Ecto neural progenitor cell (in vitro differentiated cells): Measurements from ENCODE around the gene EEIG2.

Source experiments
- DNase-seq: peaks from one replicate; pipeline ENCODE4 v3.0.0-alpha.2; 2018; ENCODE audit warnings: low spot score

EEIG2 gene

DNA sequence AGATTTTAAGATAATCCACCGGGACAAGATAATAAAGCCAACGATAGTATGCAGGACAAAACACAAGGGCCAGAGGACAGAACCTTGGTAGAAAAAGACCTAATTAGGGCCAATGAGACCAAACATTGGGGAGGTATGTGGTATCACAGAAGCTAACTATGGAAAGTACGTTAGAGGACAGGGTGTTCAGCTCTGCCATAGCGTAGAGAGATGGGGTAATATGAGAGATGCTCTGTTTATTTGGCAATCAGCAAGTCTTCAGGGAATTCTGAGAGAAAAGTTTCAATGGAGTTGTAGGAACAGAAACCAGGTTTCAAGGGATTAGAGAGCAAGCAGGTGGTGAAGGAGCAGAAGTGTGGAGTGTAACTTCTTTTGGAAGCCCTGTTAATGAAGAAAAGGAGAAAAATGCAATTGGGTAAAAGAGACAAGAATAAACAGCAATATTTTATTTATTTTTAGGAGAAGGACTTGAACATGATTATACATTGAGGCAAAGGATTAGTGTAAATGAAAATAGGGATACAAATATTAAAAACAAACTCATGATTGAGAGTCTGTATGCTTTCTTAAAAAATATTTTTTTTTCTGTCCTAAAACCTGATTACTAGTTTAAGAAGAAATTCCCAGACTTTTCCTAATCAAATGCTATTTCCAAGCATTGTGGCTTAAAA is 24.0 kb downstream of the EEIG2 start:
- no peak for DNase-seq

DNA sequence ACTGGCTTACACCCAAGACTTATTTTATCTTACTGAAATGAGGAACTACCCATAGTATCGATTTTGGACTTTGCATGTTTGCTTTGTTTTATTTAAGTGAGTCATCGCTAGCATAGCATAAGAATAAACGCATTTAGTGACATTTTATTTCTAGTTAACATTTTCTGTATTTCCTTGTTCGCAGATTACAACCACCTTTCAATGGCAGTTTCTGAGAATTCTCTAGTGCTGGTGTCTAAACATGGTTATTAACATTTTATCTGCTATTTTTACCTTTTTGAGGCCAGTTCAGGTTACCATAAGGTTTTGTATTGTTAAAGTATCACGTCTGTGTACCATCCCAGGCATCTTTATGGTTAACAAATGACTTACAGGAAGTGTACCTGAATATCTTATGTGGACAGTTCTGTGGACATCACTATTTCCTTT is 24.5 kb downstream of the EEIG2 start:
- DNase-seq, result no peak

- DNase-seq, result no peak
These were observed 25.4 kb downstream of the EEIG2 start for GRCh38 chr1:108585313-108585712.

GRCh38 chr1:108590441-108590840 is 30.5 kb downstream of the EEIG2 start:
- DNase-seq, result no peak

DNA sequence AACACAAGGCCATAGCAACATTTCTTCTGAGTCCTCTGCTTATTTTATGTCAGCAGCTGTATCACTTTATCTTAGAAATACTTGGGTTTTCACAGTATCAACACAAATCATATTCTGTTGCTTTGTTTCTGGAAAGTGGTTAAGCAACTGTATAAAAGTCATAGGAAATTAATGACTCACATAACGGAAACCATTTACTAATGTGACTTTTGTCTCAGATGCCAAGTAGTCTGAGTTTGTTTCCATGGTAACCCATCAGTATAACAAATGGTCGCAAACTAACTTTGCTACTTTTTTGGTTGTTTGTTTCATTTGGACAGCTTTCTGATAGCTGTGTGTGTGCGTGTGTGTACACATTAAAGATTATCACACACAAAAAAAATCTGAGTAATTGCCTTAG is 31.1 kb downstream of the EEIG2 start:
- DNase-seq, result no peak

DNA sequence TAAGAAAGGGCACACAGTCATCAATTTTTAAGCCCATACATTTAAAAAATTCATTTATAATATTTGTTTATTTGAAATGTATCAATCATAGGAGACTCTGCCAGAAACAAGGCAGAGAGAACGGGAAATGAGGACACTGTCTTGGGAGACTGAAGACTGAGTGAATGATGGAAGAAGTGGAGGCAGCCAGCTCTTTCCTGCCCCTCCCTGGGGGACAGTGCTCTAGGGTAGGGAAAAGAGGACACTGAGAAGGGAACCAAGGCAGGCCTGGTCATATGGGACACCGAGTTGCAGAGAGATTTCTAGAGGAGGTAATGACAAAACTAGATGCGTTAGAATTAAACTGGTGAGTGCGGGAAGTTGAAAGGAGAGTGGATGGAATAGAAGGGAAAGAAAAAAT is 31.6 kb downstream of the EEIG2 start:
- no peak for DNase-seq

DNA sequence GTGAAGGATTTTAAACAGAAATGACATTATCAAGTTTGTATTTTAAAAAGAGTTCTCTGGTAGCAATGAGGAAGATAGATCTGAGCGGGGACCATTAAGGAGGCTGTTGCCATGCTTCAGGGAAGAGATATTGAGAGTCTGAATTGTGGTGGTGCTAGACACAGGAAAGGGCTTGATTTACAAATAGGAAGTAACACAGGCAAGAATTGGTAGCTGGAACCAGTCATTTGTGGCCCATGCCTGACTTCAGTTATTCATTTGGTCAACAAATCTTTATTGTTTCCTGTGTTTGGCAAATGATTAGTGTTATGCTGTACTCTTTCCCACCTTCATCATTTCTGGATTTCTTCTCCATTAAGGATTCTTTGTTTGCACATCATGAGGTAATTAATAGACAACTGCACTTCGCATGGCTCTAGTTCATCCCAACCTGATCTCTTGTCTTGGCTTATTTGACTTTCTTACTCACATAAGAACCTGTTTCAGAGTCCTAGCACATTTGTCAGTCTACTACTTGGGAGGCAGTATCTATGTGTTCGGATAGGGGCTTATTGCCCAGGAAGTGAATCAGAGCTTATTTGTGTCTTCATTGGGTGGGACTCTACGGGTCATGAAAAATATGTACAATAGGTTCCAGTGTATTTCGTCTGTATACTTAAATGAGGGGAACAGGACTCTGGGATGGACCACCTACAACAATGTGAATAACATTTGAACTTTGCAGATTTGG is 32.3 kb downstream of the EEIG2 start:
- no peak for DNase-seq

DNA sequence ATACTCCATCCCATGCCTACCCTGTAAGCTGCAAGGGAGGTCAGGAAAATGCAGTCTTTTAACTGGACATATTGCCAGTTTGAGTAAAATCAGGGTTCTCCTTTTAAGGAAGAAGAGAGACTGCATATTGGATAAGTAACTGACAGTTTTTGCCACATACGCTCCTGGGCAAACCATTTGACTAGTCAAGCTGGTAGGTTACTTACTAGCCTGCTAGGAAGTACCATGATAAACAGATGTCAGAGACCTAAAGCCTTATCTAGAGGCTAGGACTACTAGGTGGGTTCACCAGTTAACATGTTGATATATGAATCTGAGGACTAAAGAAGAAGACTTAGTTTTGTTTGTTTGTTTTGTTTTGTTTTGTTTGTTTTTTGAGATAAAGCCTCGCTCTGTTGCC is 33.5 kb downstream of the EEIG2 start:
- no peak for DNase-seq

DNA sequence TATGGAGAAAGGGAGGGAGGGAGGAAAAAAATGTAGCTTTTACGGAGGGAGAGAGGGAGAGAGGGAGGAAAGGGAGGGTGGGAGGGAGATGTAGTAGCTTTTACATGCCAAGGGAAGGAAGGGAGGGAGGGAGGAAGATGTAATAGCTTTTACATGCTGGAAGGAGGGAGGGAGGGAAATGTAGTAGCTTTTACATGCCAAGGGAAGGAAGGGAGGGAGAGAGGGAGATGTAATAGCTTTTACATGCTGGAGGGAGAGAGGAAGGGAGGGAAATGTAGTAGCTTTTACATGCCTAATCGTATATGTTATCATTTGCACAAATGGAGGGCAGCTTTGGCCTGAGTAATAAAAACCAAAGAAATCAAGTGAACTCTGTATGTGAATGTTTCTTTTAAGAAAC is 35.6 kb downstream of the EEIG2 start:
- DNase-seq, result no peak

DNA sequence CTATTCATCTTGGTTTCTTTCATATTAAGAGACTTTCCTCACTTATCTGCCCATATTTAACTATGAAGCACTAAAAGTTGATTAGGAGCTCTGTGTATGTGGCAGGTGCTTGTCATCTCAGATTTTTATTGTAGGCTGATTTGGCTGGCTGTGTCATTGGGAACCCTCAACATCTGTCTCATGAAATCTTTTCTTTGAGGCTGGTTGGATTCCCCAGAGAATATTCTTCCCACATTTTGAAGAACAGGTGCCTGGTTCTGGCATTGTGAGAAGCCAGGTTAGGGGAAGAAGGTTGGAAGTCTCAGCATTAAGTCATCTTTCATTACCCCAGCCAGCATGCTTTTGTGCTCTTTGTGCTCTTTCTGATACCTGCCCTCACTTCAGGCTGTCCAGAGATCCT is 37.1 kb downstream of the EEIG2 start:
- no peak for DNase-seq

DNA sequence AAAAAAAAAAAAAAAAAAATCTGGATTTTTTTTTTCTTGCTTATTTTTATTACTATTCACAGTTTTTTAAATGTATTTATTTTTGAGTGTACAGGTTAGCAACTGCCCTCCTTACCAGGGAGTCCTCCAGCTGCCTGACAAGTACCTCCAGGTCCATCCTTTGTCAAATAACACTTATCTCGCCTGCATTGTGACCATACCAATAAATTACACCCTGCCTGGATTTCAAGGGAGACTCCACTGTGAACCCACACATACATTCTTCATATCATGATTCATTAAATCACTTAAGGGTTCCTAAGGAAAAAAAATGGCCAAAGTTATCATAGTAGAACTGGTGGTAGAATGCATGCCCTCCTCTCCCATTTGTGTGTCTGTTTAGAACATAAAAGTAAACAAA is 38.4 kb downstream of the EEIG2 start:
- no peak for DNase-seq

DNA sequence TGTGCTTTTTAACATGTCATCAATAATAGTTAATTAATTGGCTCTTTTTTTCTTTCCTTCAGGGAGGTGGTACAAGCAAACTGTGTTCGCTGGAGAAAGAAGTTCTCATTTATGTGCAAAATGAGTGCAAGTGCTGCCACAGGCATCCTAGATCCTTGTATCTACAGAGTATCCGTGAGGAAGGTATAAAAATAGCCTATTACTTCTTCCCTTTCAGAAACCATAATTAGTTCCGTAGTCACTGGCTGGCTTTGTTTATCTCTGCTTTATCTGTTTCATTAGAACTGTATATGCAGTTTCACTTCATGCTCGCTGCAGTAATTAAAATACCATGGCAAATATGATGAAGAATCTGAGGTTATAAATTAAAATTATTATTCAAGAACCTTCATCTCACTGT is 40.6 kb downstream of the EEIG2 start:
- DNase-seq, result no peak

DNA sequence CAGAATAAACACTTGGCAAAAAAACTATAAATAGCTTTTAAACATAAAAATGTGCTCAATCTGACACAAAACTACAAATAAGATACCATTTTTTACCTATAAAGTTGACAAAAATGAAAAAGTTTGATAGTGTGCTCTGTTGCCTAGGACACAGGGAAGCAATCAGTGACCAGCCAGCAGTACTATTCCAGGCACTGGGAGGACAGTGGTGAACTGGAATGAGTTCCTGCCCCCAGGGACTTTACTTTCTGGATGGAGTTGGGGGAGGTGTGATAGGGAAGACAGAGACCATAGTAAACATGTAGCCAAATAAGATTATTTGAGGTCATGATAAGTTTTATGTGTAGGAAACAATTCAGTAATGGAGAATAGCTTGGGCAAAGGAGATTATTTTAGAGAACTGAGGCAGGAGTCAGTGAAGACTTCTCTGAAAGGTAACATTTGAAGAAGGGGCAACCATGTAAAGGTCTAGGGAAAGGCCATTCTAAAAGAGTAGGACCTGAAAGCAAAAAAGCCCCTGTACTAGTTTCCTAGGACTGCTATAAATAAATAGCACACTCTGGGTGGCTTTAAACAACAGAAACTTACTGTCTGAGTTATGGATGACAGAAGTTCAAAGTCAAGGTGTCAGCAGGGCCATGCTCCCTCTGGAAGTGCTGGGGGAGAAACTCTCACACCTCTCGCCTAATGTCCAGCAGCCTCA is 42.0 kb downstream of the EEIG2 start:
- DNase-seq, result no peak

GRCh38 chr1:108605633-108606032 is 45.7 kb downstream of the EEIG2 start:
- DNase-seq, result no peak

- DNase-seq, result no peak
These were observed 46.6 kb downstream of the EEIG2 start for GRCh38 chr1:108606478-108606877.

DNA sequence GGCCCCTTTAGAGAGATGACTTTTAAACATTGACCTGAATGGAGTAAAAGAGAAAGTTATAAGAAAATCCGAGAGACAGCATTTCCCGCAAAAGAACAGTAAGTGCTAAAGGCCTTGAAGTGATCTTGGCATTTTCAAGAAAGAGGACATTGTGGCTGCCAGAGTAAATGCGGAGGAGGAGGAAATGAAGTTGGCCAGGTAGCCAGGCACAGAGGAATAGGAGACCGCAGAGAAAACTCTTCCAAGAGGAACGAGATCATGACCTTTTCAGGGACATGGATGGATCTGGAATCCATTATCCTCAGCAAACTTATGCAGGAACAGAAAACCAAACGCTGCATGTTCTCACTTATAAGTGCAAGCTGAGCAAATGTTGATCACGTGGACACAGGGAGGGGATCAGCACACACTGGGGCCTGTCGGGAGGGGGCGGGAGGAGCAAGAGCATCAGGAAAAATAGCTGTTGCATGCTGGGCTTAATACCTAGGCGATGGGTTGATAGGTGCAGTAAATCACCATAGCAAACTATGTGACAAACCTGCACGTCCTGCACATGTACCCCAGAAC is 49.7 kb downstream of the EEIG2 start:
- DNase-seq, result no peak
